Brain microvascular endothelial cell (primary cell): ENCODE results near the gene ERRFI1.
"Not testable (repeated sequence)": the region's sequence is repeated elsewhere in the genome, so short reads cannot be mapped to it uniquely, and the experiment has no call there.

Experiments used
- DNase-seq: peaks from one replicate; pipeline ENCODE4 v3.0.0-alpha.2; 2020
- H3K27ac ChIP-seq: fragments of 250-450 bp; sonication (Bioruptor Pico); 2 replicates; pipeline ENCODE4 v1.5.1; 2020; ENCODE audit warnings: mild to moderate bottlenecking, moderate library complexity
- H3K27me3 ChIP-seq: fragments of 250-450 bp; sonication (Bioruptor Pico); replicated peaks from 2 replicates; pipeline ENCODE4 v1.5.1; 2020; ENCODE audit warnings: mild to moderate bottlenecking
- H3K36me3 ChIP-seq: fragments of 250-450 bp; sonication (Bioruptor Pico); replicated peaks from 2 replicates; pipeline ENCODE4 v1.5.1; 2020; ENCODE audit warnings: mild to moderate bottlenecking
- H3K4me3 ChIP-seq: 2 replicates; pipeline ENCODE4 v1.5.1; 2011; ENCODE audit warnings: low read depth, mild to moderate bottlenecking, control low read depth, low read length, moderate library complexity
- in situ Hi-C: cut with HindIII; loops from 2 replicates; pipeline ENCODE4 v1.10.0; 2017; ENCODE audit warnings: low sequenced_read_pairs, low pct_ligation_motif_present
- TF ChIP-seq, protein P1 (sequence below): IDR thresholded peaks from 2 replicates; pipeline ENCODE4 v1.5.1; 2011; ENCODE audit warnings: low read depth, mild to moderate bottlenecking, moderate library complexity, low read length, control low read depth, inconsistent platforms; ENCODE audit errors: missing control alignments

The ERRFI1 gene, protein sequence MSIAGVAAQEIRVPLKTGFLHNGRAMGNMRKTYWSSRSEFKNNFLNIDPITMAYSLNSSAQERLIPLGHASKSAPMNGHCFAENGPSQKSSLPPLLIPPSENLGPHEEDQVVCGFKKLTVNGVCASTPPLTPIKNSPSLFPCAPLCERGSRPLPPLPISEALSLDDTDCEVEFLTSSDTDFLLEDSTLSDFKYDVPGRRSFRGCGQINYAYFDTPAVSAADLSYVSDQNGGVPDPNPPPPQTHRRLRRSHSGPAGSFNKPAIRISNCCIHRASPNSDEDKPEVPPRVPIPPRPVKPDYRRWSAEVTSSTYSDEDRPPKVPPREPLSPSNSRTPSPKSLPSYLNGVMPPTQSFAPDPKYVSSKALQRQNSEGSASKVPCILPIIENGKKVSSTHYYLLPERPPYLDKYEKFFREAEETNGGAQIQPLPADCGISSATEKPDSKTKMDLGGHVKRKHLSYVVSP

DNA sequence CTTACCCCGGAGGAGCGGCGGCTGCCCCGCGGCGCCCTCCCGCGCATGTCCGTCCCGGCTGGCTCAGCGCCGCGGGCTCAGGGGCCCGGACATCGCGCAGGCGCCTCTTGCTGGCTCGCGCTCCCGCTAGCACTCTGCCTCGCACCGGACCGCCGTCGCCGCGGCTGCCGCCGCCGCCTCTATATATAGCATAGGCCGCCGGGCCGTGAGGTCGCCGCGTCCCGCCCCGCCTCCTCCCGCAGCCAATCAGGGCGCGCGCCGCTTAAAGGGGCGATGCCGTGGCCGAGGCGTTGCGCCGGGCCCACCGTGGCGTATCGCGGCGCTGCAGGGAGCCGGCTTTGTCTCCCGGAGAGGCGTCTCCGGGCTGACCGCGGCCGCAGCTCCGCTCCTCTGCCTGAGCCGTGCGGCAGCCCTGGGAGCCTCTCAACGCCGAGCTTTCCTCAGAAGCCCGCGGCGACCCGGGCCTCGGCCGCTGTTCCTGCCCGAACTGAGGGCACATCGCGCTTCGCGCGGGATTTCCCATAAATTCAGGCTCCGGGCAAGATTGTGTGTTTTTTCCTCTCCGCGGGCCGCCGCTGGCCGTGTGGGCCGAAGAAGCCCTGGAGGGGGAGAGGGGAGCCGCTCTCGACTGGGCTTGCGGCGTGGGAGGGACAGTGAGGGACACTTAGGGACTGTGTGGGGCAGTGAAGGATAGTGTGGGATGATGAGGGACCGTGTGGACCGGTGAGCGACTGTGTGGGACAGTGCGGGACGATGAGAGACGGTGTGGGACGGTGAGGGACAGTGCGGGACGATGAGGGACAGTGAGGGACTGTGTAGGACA, at the start of gene ERRFI1:
TSS of gene ERRFI1 (minus strand) at position 157 of the 823 bp plus-strand sequence. CDS start 10,690 bp downstream, outside the sequence.
- in situ Hi-C loops: no loop called here
- peaks cover 3% of the 10 kb centered on the region for H3K36me3 ChIP-seq
- peak within 1 kb of the TSS; percentile 97 for H3K27ac ChIP-seq
- no peaks in the 10 kb centered on the region for H3K27me3 ChIP-seq
- TF ChIP-seq, protein P1, sequence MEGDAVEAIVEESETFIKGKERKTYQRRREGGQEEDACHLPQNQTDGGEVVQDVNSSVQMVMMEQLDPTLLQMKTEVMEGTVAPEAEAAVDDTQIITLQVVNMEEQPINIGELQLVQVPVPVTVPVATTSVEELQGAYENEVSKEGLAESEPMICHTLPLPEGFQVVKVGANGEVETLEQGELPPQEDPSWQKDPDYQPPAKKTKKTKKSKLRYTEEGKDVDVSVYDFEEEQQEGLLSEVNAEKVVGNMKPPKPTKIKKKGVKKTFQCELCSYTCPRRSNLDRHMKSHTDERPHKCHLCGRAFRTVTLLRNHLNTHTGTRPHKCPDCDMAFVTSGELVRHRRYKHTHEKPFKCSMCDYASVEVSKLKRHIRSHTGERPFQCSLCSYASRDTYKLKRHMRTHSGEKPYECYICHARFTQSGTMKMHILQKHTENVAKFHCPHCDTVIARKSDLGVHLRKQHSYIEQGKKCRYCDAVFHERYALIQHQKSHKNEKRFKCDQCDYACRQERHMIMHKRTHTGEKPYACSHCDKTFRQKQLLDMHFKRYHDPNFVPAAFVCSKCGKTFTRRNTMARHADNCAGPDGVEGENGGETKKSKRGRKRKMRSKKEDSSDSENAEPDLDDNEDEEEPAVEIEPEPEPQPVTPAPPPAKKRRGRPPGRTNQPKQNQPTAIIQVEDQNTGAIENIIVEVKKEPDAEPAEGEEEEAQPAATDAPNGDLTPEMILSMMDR: no peak
- peak within 1 kb of the TSS; percentile 75 for H3K4me3 ChIP-seq
- peak; percentile 89 for DNase-seq

DNA sequence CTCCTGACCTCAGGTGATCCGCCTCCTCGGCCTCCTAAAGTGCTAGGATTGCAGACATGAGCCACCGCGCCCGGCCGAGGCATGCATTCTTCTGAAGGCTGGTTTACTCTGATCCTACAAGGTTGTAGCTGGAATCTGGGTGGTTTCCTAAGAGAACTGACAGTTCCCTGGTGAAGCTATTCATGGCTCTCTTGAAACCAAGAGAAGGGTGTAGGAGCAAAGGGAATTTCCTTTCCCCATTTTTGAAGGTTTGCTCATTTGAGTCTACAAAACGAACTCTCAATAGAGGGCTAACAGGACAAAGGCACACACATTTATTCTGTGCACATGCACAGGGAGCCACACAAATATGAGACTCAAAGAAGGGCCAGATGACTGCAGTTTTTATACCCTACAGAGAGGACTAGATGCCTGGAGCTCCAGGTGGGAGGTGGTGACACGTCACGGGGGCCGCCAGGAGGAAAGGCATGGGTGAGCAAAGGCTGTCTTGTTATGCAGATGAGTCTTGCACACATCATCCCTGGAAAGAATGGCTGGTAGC, 49.5 kb upstream of the ERRFI1 start:
- H3K27ac ChIP-seq: peak overlapping the region; percentile 6
- DNase-seq: no peak
- no peaks in the 10 kb centered on the region for H3K36me3 ChIP-seq
- no peaks in the 10 kb centered on the region for H3K27me3 ChIP-seq
- no peak overlapping the region for H3K4me3 ChIP-seq
- in situ Hi-C loops: no loop called here
- TF ChIP-seq, protein P1: no peak

DNA sequence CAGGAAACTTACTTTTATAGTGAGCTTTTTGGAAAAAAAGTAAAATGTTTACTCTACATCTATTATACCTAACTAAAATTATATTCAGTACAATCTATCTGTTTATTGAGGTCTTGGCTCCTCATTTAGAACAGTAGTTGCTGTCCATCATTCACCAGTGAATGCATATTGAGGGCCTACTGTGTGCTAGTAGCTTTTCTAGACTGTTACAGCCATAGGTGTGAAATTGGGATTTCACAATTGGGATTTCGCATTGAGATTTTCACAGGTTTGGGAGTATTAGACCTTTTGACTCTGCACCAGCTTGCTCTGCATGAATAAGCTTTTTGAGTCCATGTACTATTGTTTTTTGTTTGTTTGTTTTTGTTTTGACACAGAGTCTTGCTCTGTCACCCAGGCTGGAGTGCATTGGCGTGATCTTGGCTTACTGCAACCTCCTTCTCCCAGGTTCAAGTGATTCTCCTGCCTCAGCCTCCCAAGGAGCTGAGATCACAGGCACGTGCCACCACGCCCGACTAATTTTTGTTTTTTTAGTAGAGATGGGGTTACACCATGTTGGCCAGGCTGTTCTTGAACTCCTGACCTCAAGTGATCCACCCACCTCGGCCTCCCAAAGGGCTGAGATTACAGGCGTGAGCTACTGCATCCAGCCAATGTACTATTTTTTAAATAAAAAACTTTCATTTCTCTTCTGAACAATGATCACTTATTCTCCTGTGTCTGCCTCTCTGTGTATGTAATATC, 47.2 kb upstream of the ERRFI1 start:
- Histone ChIP-seq H3K27ac (no peak overlapping the region), H3K27me3 (no peaks in the 10 kb centered on the region), H3K36me3 (no peaks in the 10 kb centered on the region), H3K4me3 (no peak overlapping the region)
- in situ Hi-C loops: no loop called here
- TF ChIP-seq, protein P1: no peak
- no peak for DNase-seq

DNA sequence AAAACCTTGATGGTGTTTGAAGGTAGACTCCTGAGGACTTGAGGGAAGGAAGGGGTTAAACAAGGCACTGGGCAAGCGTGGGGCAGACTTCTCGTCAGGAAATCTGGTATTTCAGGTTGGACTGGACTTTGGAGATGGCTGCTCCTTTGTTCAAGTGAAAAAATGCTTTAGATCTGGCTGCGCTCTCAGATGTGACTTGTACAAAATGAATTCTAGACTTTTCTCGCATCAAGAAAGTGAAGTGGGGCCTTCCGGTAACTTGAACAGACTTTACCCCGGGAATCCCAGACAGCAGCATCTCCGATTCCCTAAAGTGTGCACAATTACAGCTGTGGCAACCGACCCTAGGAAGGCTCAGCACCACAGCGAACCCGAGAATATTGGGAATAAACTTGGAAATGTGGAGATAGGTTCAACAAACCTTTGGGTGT, 44.3 kb upstream of the ERRFI1 start:
- no peak overlapping the region for H3K4me3 ChIP-seq
- H3K27me3 ChIP-seq: no peaks in the 10 kb centered on the region
- DNase-seq: no peak
- TF ChIP-seq, protein P1: no peak
- in situ Hi-C loops: no loop called here
- no peaks in the 10 kb centered on the region for H3K36me3 ChIP-seq
- no peak overlapping the region for H3K27ac ChIP-seq

DNA sequence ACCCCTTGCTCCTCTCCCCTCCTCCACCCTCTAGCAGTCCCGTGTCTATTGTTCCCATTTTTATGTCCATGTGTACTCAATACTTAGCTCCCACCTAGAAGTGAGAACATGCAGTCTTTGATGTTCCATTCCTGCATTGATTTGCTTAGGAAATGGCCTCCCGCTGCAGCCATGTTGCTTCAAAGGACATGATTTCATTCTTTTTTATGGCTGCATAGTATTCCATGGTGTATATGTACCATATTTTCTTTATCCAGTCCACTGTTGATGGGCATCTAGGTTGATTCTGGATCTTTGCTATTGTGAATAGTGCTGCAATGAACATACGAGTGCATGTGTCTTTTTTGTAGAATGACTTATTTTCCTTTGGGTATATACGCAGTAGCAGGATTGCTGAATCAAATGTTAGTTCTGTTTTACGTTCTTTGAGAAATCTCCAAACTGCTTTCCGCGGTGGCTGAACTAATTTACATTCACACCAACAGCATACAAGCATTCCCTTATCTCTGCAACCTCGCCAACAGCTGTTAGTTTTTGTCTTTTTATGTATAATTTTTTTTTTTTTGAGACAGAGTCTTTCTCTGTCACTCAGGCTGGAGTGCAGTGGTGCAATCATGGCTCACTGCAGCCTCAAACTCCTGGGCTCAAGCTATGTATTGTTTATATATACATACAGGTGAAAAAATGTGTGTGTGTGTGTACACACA, 43.7 kb upstream of the ERRFI1 start:
- H3K4me3 ChIP-seq, in situ Hi-C loops, H3K27me3 ChIP-seq, DNase-seq, H3K36me3 ChIP-seq, H3K27ac ChIP-seq: not testable (repeated sequence)
